ENCODE measurements around the gene APBA1. TPM values are rescaled to one million over a fixed set of nuclear protein-coding genes. Genes with fewer than 3 reads are reported as not detected.

The APBA1 gene
- total and polyA plus RNA-seq, 5 donors: 3.5 to 9.2 (median 6.2) TPM

DNA sequence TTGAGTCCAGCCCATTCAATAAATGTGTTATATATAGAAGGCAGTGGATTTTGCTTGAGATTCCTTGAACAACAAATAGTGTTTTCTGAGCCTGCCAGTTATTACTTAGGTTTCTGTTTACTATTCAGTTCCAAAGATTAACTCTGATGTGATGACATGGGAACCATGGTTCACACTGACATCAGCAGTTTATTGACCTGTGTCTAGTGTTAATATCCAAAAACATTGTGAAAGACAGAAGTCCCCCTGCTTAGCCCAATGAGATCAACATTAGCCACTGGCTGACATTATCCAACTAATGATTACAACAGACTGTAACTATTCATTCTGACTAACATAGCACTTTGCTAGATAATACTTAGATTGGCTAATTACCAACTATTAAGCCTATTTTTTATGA is 14.9 kb downstream of the APBA1 start:
- peaks cover 1% of the 10 kb centered on the region for H3K4me1 ChIP-seq (ENCODE audit: control insufficient read depth, insufficient read depth, low read length)
- no peak overlapping the region for H3K27ac ChIP-seq (ENCODE audit: low read length)
- ATAC-seq (peak; percentile 66 to 68), DNase-seq (no peak)
- intact Hi-C loops (cut with DNase I): no loop called here
- no peaks in the 10 kb centered on the region for H3K27me3 ChIP-seq (ENCODE audit: control insufficient read depth, insufficient read depth)
- H3K4me3 ChIP-seq (ENCODE audit: low read length): no peak overlapping the region
- no peaks in the 10 kb centered on the region for H3K9me3 ChIP-seq (ENCODE audit: control insufficient read depth, low read length)

DNA sequence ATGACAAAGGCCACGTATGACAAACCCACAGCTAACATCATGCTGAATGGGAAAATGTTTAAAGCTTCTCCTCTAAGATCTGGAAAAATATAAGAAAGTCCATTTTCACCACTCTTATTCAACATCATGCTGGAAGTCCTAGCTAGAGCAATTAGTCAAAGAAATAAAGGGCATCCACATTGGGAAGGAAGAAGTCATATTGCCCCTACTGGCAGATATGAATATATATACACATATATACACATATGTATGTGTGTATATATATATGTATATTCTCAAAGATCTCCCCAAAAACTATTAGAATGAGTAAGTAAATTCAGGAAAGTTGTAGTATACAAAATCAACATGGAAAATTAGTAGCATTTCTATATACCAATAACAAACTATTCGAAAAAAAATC is 17.1 kb downstream of the APBA1 start:
- WGBS: 94% methylated on average over 2 of the region's 2 CpGs
- Histone ChIP-seq H3K27ac (ENCODE audit: low read length) (no peak overlapping the region), H3K27me3 (ENCODE audit: control insufficient read depth, insufficient read depth) (no peaks in the 10 kb centered on the region), H3K4me1 (ENCODE audit: control insufficient read depth, insufficient read depth, low read length) (peaks cover 1% of the 10 kb centered on the region), H3K4me3 (ENCODE audit: low read length) (no peak overlapping the region), H3K9me3 (ENCODE audit: control insufficient read depth, low read length) (no peaks in the 10 kb centered on the region)
- no peak for ATAC-seq
- DNase-seq: no peak
- intact Hi-C loops (cut with DNase I): no loop called here

DNA sequence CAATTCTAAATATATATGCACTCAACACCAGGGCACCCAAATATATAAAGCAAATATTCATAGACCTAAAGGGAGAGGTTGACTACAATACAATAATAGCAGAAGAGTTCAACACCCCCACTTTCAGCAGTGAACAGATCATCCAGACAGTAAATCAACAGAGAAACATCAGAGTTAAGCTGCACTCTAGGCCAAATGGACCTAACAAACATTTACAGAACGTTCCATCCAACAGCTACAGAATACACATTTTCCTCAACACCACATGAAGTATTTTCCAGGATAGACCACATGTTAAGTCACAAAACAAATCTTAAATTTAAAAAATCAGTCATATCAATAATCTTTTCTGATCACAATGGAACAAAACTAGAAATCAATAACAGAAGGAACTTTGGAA is 18.9 kb downstream of the APBA1 start:
- no peaks in the 10 kb centered on the region for H3K4me1 ChIP-seq (ENCODE audit: control insufficient read depth, insufficient read depth, low read length)
- 66% methylated on average over 1 of the region's 1 CpG for WGBS
- no peaks in the 10 kb centered on the region for H3K27me3 ChIP-seq (ENCODE audit: control insufficient read depth, insufficient read depth)
- DNase-seq: no peak
- H3K27ac ChIP-seq (ENCODE audit: low read length): no peak overlapping the region
- intact Hi-C loops (cut with DNase I): no loop called here
- no peak for ATAC-seq
- no peaks in the 10 kb centered on the region for H3K9me3 ChIP-seq (ENCODE audit: control insufficient read depth, low read length)
- H3K4me3 ChIP-seq (ENCODE audit: low read length): no peak overlapping the region

DNA sequence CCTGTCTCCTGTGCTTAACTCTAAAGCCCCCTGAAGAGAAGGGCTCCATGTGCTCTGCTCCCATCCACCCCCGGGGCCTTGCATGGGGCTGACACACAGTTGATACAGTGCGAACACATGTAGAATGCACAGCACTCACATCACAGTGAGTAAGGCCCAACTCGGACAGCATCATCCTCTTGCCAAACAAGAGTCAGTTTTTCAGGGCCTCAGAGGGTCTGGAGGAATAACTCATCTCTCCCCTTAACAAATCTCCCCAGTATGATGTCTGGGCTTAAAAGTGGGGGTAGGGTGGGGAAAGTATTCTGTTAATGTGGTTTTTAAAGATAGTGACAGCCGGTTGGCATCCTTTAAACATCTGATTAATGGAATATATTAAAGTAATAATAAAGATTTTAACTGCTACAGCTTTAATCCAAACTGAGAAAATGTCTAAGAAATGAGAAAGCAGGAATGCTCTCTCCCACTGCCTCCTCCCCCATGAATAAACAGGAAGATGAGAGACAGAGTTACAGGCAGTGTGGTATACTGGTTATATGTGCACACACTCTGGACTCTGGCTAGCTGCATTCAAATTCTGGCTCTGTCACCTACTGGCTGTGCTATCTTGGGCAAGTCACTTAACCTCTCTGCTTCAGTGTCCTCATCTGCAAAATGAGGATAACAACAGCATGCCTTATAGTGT is 22.5 kb downstream of the APBA1 start:
- WGBS: 44% methylated on average over 4 of the region's 4 CpGs

DNA sequence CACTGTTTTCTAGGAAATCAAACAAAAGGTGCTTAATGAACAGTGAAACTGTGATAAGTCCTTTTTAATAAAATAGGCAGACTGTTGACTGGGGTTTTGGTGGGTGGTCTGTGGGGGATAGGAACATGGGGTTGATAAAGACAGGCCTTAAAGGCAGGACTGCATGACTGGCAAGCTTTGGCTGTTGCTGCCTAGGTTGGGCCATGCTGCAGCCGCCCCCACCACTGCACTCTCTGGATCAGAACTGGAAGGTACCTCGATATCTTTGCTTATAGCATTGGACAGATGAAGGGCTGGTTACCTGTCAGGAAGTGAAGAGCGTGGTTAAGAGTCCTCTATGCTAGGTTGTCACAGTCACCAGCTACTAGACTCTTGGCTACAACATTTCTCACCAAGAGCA is 24.4 kb downstream of the APBA1 start:
- Histone ChIP-seq H3K9me3 (ENCODE audit: control insufficient read depth, low read length) (no peaks in the 10 kb centered on the region), H3K4me1 (ENCODE audit: control insufficient read depth, insufficient read depth, low read length) (no peaks in the 10 kb centered on the region), H3K27me3 (ENCODE audit: control insufficient read depth, insufficient read depth) (no peaks in the 10 kb centered on the region), H3K4me3 (ENCODE audit: low read length) (no peak overlapping the region), H3K27ac (ENCODE audit: low read length) (no peak overlapping the region)
- intact Hi-C loops (cut with DNase I): no loop called here
- WGBS: 95% methylated on average over 3 of the region's 3 CpGs
- ATAC-seq (no peak), DNase-seq (no peak)

More for the DNA sequence above, 22.5 kb downstream of the APBA1 start:
- intact Hi-C loops (cut with DNase I): no loop called here
- no peak overlapping the region for H3K4me3 ChIP-seq (ENCODE audit: low read length)
- no peaks in the 10 kb centered on the region for H3K4me1 ChIP-seq (ENCODE audit: control insufficient read depth, insufficient read depth, low read length)
- no peak for DNase-seq
- no peaks in the 10 kb centered on the region for H3K9me3 ChIP-seq (ENCODE audit: control insufficient read depth, low read length)
- no peaks in the 10 kb centered on the region for H3K27me3 ChIP-seq (ENCODE audit: control insufficient read depth, insufficient read depth)
- ATAC-seq: no peak
- no peak overlapping the region for H3K27ac ChIP-seq (ENCODE audit: low read length)

DNA sequence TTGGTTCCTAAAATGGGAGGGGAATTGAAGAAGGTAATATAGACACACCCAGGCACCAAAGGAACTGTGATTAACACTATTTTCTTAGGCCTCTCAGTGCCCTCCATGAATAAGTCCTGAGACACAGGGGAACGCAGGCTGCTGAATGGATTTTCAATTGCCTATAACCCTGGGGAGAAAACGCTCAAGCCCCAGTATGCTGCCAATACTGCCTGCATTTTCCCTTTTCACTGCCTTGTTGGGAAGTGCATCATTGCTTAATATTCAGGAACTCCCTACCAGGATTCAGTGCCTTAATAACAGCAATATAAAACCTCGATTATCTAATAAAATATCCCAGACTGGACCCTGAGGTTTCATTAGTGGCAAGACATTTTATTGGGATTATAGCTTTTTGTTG is 25.4 kb downstream of the APBA1 start:
- no peak for DNase-seq
- H3K27me3 ChIP-seq (ENCODE audit: control insufficient read depth, insufficient read depth): no peaks in the 10 kb centered on the region
- 64% methylated on average over 3 of the region's 3 CpGs for WGBS
- no peak for ATAC-seq
- H3K4me1 ChIP-seq (ENCODE audit: control insufficient read depth, insufficient read depth, low read length): no peaks in the 10 kb centered on the region
- H3K9me3 ChIP-seq (ENCODE audit: control insufficient read depth, low read length): no peaks in the 10 kb centered on the region
- no peak overlapping the region for H3K27ac ChIP-seq (ENCODE audit: low read length)
- H3K4me3 ChIP-seq (ENCODE audit: low read length): no peak overlapping the region
- intact Hi-C loops (cut with DNase I): no loop called here

DNA sequence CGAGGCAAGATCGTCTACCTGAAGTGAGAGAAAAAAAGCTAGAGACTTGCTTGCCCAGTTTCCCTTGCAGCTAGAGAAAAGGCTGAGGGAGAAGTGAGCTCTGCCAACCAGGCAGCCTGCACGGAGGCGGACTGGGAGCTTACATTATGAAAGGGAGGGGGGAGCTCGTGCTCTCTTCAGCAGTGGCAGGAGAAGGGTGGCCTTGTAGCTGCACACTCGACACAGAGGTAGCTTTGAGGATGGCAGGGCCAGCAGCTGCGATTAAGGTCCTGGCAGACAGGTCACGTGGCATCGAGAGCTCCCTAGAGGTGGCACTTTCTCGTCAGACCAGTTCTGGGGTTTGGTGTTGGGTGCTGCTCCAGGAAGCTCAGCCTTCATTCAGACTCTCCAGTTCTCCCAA is 26.7 kb downstream of the APBA1 start:
- WGBS: 71% methylated on average over 10 of the region's 10 CpGs
- no peaks in the 10 kb centered on the region for H3K9me3 ChIP-seq (ENCODE audit: control insufficient read depth, low read length)
- ATAC-seq (peak; percentile 40 to 67), DNase-seq (peak; percentile 9 to 44 (median 39))
- no peak overlapping the region for H3K27ac ChIP-seq (ENCODE audit: low read length)
- H3K4me1 ChIP-seq (ENCODE audit: control insufficient read depth, insufficient read depth, low read length): no peaks in the 10 kb centered on the region
- H3K27me3 ChIP-seq (ENCODE audit: control insufficient read depth, insufficient read depth): no peaks in the 10 kb centered on the region
- intact Hi-C loops (cut with DNase I): no loop called here
- H3K4me3 ChIP-seq (ENCODE audit: low read length): no peak overlapping the region

DNA sequence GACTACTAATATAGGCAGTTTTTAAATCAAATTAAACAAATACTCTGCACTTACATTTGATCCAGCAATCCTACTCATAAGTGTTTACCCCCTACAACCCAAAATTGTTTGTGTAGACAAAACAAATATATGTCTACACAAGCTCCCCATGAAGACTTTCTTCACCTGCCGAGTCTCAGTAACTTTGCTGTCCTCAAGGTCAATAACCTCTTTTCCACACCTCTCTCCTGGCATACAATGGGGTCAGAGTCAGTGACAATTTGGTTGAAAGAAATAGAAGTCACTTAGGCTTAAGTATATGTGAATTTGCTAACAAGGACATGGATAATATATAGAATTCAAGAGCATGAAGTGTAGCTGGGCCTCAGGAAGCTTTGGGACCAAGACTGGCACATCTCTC is 29.1 kb downstream of the APBA1 start:
- no peak overlapping the region for H3K4me3 ChIP-seq (ENCODE audit: low read length)
- H3K27me3 ChIP-seq (ENCODE audit: control insufficient read depth, insufficient read depth): no peaks in the 10 kb centered on the region
- no peak for ATAC-seq
- WGBS: 89% methylated on average over 1 of the region's 1 CpG
- no peaks in the 10 kb centered on the region for H3K4me1 ChIP-seq (ENCODE audit: control insufficient read depth, insufficient read depth, low read length)
- intact Hi-C loops (cut with DNase I): no loop called here
- DNase-seq: no peak
- no peaks in the 10 kb centered on the region for H3K9me3 ChIP-seq (ENCODE audit: control insufficient read depth, low read length)
- H3K27ac ChIP-seq (ENCODE audit: low read length): no peak overlapping the region

DNA sequence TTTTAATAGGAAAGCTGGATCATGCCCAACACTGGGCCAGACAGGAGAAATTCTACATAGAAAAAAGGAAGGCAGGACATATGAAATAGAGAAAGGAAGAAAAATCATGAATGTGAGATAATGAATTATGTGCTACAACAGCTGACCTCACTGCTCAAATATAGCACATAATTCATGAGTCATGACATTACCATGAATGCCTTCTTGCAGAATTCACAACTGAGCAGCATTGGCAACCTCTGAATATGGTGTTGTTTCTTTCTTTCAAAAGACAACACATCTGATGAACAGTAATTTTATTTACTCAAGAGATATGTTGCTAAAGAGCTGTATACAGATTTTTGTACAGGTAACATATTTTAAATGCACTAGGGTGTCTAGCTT is 34.4 kb downstream of the APBA1 start:
- Histone ChIP-seq H3K4me1 (ENCODE audit: control insufficient read depth, insufficient read depth, low read length) (no peaks in the 10 kb centered on the region), H3K9me3 (ENCODE audit: control insufficient read depth, low read length) (no peaks in the 10 kb centered on the region), H3K27me3 (ENCODE audit: control insufficient read depth, insufficient read depth) (no peaks in the 10 kb centered on the region), H3K4me3 (ENCODE audit: low read length) (no peak overlapping the region), H3K27ac (ENCODE audit: low read length) (no peak overlapping the region)
- ATAC-seq (no peak), DNase-seq (no peak)
- intact Hi-C loops (cut with DNase I): no loop called here

DNA sequence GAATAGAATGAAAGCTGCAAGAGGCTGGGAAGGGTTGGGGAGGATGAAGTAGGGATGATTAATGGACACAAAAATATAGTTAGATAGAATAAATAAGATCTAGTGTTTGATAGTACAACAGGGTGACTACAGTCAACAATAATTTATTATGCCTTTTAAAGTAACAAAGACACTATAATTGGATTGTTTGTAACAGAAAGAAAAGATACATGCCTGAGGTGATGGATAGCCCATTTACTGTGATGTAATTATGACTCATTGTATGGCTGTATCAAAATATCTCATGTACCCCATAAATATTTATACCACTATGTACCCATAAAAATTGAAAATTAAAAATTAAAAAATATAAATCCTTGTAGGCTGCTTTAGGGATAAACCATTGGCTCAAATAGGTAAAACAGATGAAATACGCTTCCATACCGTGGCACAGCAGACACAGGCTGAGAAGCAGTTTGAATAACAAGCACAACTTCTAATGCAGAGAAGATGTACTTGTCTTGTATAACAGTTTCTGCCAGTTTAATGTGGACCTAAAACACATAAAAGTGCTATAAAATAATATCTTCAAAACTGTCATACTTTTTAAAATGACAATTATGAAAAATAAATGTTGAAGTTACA is 34.9 kb downstream of the APBA1 start:
- ATAC-seq (no peak), DNase-seq (no peak)
- no peaks in the 10 kb centered on the region for H3K9me3 ChIP-seq (ENCODE audit: control insufficient read depth, low read length)
- H3K27ac ChIP-seq (ENCODE audit: low read length): no peak overlapping the region
- 92% methylated on average over 2 of the region's 2 CpGs for WGBS
- no peaks in the 10 kb centered on the region for H3K27me3 ChIP-seq (ENCODE audit: control insufficient read depth, insufficient read depth)
- intact Hi-C loops (cut with DNase I): no loop called here
- no peaks in the 10 kb centered on the region for H3K4me1 ChIP-seq (ENCODE audit: control insufficient read depth, insufficient read depth, low read length)
- no peak overlapping the region for H3K4me3 ChIP-seq (ENCODE audit: low read length)

DNA sequence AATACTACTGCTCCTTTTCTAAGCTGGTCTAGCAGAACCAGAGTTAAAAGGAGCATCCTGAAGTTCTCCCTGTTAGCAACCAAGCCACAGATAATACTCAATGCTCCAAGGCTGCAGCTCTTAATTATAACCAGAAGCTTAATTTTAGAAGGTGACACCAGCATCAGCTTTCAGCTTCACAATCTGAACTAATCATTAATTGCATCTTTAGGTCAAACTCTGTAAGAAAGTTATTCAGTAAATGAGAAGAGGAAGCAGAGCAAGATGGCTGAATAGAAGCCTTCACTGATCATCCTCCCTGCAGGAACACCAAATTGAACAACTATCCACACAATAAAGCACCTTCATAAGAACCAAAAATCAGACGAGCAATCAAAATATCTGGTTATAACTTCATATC is 38.5 kb downstream of the APBA1 start:
- no peaks in the 10 kb centered on the region for H3K27me3 ChIP-seq (ENCODE audit: control insufficient read depth, insufficient read depth)
- H3K9me3 ChIP-seq (ENCODE audit: control insufficient read depth, low read length): no peaks in the 10 kb centered on the region
- intact Hi-C loops (cut with DNase I): no loop called here
- H3K4me3 ChIP-seq (ENCODE audit: low read length): no peak overlapping the region
- no peaks in the 10 kb centered on the region for H3K4me1 ChIP-seq (ENCODE audit: control insufficient read depth, insufficient read depth, low read length)
- DNase-seq (no peak), ATAC-seq (no peak)
- 79% methylated on average over 1 of the region's 1 CpG for WGBS
- H3K27ac ChIP-seq (ENCODE audit: low read length): no peak overlapping the region

DNA sequence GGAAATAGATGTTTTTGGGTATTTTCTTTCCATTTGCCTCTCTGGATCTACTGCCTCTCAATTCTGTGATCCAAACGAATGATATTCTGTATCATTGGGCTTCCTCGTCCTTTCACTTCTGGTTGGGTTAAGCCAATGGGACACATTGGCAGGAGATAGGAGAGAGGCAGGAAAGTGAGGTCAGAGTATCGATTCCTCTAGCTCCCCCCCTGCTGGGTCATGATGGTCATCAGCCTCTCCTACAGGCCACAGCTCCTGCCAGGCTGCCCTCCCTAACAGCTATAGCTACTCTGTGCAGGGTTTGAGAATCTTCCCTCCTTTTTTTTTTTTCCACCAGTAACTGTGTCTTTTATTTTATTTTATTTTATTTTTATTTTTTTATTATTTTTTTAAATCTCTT is 39.4 kb downstream of the APBA1 start:
- Histone ChIP-seq H3K9me3 (ENCODE audit: control insufficient read depth, low read length) (no peaks in the 10 kb centered on the region), H3K27me3 (ENCODE audit: control insufficient read depth, insufficient read depth) (no peaks in the 10 kb centered on the region), H3K4me1 (ENCODE audit: control insufficient read depth, insufficient read depth, low read length) (no peaks in the 10 kb centered on the region), H3K27ac (ENCODE audit: low read length) (no peak overlapping the region), H3K4me3 (ENCODE audit: low read length) (no peak overlapping the region)
- intact Hi-C loops (cut with DNase I): no loop called here
- no peak for ATAC-seq
- DNase-seq: no peak
- 52% methylated on average over 3 of the region's 3 CpGs for WGBS

Measured in right cardiac atrium (tissue), 5 donors.